ENCODE measurements around the gene PEX5.

GRCh38 chr12:7197841-7198240 is 8.4 kb downstream of the PEX5 start:
- TF ChIP-seq CTCF (IDR thresholded peaks at IDR 0.05) (no peak), POLR2A (IDR thresholded peaks at IDR 0.05) (no peak), POLR2AphosphoS5 (IDR thresholded peaks at IDR 0.05; ENCODE audit: insufficient read depth in 1 of 2, low read depth in 1 of 2) (no peak)

Measured in vagina (tissue), 2 donors.